GM10266 (cell line): ENCODE results near the gene TRO.

Source experiments
- DNase-seq: peaks from one replicate; pipeline ENCODE4 v3.0.0; 2012; ENCODE audit errors: extremely low spot score
- TF ChIP-seq, protein P1 (sequence below): IDR thresholded peaks from 2 replicates; pipeline ENCODE4 v1.5.1; 2012; ENCODE audit warnings: mild to moderate bottlenecking, low read depth; ENCODE audit not compliant: control insufficient read depth, insufficient read depth; ENCODE audit errors: missing control alignments

TRO gene

DNA sequence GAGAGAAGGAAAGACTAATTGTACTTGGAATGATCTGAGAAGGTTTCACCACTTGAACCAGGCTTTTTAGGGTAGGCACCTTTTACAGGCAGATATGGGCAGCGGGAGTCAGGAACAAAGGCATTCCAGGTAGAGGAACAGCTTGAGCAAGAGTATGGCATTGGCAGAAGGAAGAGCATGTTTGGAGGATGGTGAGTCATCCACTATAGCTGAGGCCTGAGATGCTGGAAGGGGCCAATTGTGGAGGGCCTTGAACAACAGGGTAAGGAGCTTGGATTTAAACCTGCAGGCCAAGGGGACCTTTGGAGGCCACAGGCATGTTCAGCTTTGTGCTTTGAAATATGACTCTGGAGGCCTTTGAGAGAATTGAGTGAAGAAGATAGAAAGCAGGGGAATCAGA, 41.1 kb downstream of the TRO start:
- TF ChIP-seq, protein P1, sequence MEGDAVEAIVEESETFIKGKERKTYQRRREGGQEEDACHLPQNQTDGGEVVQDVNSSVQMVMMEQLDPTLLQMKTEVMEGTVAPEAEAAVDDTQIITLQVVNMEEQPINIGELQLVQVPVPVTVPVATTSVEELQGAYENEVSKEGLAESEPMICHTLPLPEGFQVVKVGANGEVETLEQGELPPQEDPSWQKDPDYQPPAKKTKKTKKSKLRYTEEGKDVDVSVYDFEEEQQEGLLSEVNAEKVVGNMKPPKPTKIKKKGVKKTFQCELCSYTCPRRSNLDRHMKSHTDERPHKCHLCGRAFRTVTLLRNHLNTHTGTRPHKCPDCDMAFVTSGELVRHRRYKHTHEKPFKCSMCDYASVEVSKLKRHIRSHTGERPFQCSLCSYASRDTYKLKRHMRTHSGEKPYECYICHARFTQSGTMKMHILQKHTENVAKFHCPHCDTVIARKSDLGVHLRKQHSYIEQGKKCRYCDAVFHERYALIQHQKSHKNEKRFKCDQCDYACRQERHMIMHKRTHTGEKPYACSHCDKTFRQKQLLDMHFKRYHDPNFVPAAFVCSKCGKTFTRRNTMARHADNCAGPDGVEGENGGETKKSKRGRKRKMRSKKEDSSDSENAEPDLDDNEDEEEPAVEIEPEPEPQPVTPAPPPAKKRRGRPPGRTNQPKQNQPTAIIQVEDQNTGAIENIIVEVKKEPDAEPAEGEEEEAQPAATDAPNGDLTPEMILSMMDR = no peak

DNA sequence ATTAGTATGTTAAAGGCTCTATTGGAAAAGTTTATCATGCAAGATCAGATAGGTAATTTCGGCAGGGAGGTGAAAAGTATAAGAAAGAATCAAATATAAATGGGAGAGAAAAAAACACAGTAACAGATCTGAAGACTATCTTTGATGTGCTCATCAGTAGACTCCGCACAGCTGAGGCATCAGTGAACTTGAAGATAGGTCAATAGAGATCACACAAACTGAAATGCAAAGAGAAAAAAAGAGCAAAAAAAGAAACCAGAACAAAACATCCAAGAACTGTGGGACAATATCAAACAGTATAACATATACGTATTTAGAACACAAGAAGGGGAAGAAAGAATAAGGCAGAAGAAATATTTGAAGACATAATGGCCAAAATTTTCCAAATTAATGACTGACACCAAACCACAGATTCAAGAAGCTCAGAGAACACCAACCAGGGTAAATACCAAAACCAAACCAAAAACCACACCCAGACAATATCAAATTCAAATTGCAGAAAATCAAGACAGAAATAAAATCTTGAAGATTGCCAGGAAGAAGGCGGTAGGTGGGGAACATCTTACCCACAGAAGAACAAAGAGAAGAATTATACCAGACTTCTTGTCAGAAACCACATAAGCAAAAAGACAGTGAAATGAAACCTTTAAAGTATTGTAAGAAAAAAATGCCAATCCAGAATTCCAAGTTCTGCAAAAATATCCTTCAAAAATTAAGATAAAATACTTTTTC, 44.3 kb downstream of the TRO start:
- TF ChIP-seq, protein P1 = no peak
- DNase-seq = no peak

More for the DNA sequence above, 41.1 kb downstream of the TRO start:
- DNase-seq = no peak

DNA sequence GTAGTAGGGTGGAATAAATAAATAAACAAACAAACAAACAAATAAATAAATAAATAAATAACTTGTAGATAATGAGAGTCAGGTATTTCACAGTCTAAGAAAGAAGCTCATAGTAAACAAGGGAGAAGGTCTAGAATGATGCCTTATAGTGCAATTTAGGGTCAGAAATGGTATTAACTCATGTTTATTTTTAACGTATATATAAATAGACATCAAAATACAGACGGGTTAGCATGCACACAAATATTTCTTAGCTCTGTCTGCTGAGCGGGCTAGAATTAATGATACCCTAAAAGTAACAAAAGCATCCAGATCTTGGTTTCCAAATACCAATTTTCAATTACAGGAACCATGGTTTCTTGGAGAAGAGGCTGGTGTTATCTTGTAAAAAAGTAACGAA, 56.8 kb downstream of the TRO start:
- DNase-seq = no peak
- TF ChIP-seq, protein P1 = no peak

DNA sequence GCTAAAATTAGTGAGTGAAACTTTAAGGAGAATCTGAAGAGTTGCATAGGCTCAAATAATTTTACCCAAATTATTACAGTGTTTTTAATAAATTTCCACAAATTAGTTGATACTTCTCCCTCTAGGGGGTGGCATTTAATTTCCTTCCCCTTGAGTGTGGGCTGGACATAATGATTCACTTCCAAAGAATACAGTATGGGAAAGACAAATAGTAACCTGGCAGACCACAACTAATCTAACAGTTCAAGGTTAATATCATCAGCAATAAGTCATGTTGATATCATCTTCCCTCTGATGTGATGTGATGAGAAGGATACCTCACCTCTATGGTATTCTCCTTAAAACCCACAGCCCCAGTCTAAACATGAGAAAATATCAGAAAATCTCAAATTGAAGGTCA, 57.8 kb downstream of the TRO start:
- no peak for DNase-seq
- TF ChIP-seq, protein P1 = no peak

DNA sequence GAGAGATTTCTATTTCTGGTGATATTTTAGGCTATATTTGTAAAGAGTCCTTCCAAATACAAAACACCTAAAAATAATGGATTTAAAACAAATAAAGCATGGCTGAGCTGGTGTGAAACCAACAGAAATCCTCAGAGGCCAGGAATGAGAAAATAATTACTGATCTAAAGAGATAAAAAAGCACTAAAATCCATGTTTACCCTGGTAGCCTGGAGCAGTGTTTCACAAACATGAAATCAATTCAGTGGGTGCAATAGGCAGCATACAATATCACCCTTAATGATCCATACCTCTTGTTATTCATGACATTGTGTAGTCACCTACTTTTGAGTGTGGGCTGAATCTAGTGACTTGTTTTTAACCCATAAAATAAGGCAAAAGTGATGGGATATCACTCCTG, 58.8 kb downstream of the TRO start:
- no peak for DNase-seq
- TF ChIP-seq, protein P1 = no peak

DNA sequence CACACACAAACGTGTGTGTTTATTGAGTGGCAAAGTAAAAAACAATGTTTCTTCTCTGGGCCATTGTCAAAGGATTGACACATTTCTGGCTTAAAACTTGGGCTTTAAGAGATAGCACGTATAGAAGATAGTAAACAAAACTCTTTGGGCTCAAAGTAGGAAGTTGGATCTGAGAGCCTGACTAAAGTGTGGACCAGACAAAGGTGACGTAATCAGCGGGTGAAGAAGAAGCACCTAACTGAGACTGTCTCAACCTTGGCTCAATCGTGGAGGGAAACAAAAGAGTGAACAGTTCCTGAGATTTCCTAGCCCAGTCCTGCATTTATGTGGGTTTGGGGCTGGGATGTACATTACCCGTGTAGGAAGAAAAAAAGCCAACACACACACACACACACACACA, 59.7 kb downstream of the TRO start:
- no peak for DNase-seq
- TF ChIP-seq, protein P1 = no peak
